ENCODE measurements around the gene SH3BP2. TPM values are rescaled to one million over a fixed set of nuclear protein-coding genes. Genes with fewer than 3 reads are reported as not detected.

SH3BP2 gene
- polyA plus RNA-seq, 3 donors = 19.1 to 478 (median 26.9) TPM

- Histone ChIP-seq H3K9me3 (replicated peaks in 1 of 2; ENCODE audit: control insufficient read depth in 1 of 2, insufficient read depth in 1 of 2, low read length in 2 of 2) (no peaks in the 10 kb centered on the region), H2AFZ (ENCODE audit: insufficient read depth, low read depth, low read length, poor library complexity, severe bottlenecking) (no peak overlapping the region), H3K27me3 (ENCODE audit: control insufficient read depth in 2 of 2, insufficient read depth in 2 of 2, low read length in 2 of 2) (no peaks in the 10 kb centered on the region), H3K4me3 (replicated peaks in 1 of 3; ENCODE audit: low read depth in 2 of 3, low read length in 3 of 3) (peak overlapping the region in 1 of 3 experiments; percentile 44), H3K4me1 (ENCODE audit: control insufficient read depth in 1 of 2, insufficient read depth in 2 of 2, low read length in 2 of 2) (peaks cover 92 to 96% of the 10 kb centered on the region in 2 donors), H3K79me2 (ENCODE audit: insufficient read depth, low read length) (peaks cover 95% of the 10 kb centered on the region), H4K20me1 (ENCODE audit: insufficient read depth, low read length) (peaks cover 87% of the 10 kb centered on the region), H3K27ac (ENCODE audit: low read depth in 1 of 2, low read length in 2 of 2) (peak overlapping the region; percentile 74 to 97), H3K36me3 (replicated peaks in 1 of 2; ENCODE audit: control insufficient read depth in 1 of 2, insufficient read depth in 2 of 2, low read length in 2 of 2) (peaks cover 51 to 61% of the 10 kb centered on the region in 2 donors), H3K9ac (ENCODE audit: insufficient read depth, low read length, poor library complexity, severe bottlenecking) (peak overlapping the region; percentile 52), H3K4me2 (replicated peaks; ENCODE audit: extremely low read depth, low read length, poor library complexity, severe bottlenecking) (peak overlapping the region; percentile 65)
- DNase-seq = no peak
- peaks cover 44 to 72% of the 10 kb centered on the region in 2 donors for H3K36me3 Mint-ChIP-seq
- peaks cover 80% of the 10 kb centered on the region for H3K4me1 Mint-ChIP-seq
- peak overlapping the region; percentile 55 to 83 for H3K4me3 Mint-ChIP-seq
- H3K9me3 Mint-ChIP-seq = no peaks in the 10 kb centered on the region
- no peak for TF ChIP-seq CTCF (IDR thresholded peaks at IDR 0.05)
- peak overlapping the region; percentile 85 to 98 (median 93) for H3K27ac Mint-ChIP-seq
- H3K27me3 Mint-ChIP-seq (ENCODE audit: low read depth in 3 of 3) = peaks cover 0 to 2% (median 2%) of the 10 kb centered on the region in 3 donors
- intact Hi-C loops (cut with micrococcal nuclease) = no loop called here
- WGBS (ENCODE audit: insufficient coverage) = 64% methylated on average over 8 of the region's 13 CpGs
Measured at GRCh38 chr4:2804973-2805501, 12.2 kb downstream of the SH3BP2 start.

GRCh38 chr4:2805712-2806389 is 13.0 kb downstream of the SH3BP2 start:
- Histone ChIP-seq H3K4me1 (ENCODE audit: control insufficient read depth in 1 of 2, insufficient read depth in 2 of 2, low read length in 2 of 2) (peaks cover 92 to 96% of the 10 kb centered on the region in 2 donors), H3K9ac (ENCODE audit: insufficient read depth, low read length, poor library complexity, severe bottlenecking) (peak overlapping the region; percentile 65), H3K27ac (ENCODE audit: low read depth in 1 of 2, low read length in 2 of 2) (peak overlapping the region; percentile 74 to 97)

More at GRCh38 chr4:2805712-2806389, 13.0 kb downstream of the SH3BP2 start:
- Histone ChIP-seq H3K4me3 (replicated peaks in 1 of 3; ENCODE audit: low read depth in 2 of 3, low read length in 3 of 3) (peak overlapping the region in 1 of 3 experiments; percentile 44), H3K4me2 (replicated peaks; ENCODE audit: extremely low read depth, low read length, poor library complexity, severe bottlenecking) (peak overlapping the region; percentile 65), H2AFZ (ENCODE audit: insufficient read depth, low read depth, low read length, poor library complexity, severe bottlenecking) (no peak overlapping the region), H3K79me2 (ENCODE audit: insufficient read depth, low read length) (peaks cover 95% of the 10 kb centered on the region), H4K20me1 (ENCODE audit: insufficient read depth, low read length) (peaks cover 88% of the 10 kb centered on the region), H3K9me3 (replicated peaks in 1 of 2; ENCODE audit: control insufficient read depth in 1 of 2, insufficient read depth in 1 of 2, low read length in 2 of 2) (no peaks in the 10 kb centered on the region), H3K27me3 (ENCODE audit: control insufficient read depth in 2 of 2, insufficient read depth in 2 of 2, low read length in 2 of 2) (no peaks in the 10 kb centered on the region), H3K36me3 (replicated peaks in 1 of 2; ENCODE audit: control insufficient read depth in 1 of 2, insufficient read depth in 2 of 2, low read length in 2 of 2) (peaks cover 51 to 63% of the 10 kb centered on the region in 2 donors)
- Mint-ChIP-seq H3K9me3 (no peaks in the 10 kb centered on the region), H3K4me3 (peak overlapping the region; percentile 55 to 83), H3K36me3 (peaks cover 44 to 74% of the 10 kb centered on the region in 2 donors), H3K27me3 (ENCODE audit: low read depth in 3 of 3) (peaks cover 0 to 2% (median 2%) of the 10 kb centered on the region in 3 donors), H3K27ac (peak overlapping the region; percentile 79 to 98 (median 91)), H3K4me1 (peaks cover 85% of the 10 kb centered on the region)
- WGBS (ENCODE audit: insufficient coverage) = 36% methylated on average over 15 of the region's 20 CpGs
- DNase-seq = no peak
- TF ChIP-seq CTCF (IDR thresholded peaks at IDR 0.05) = no peak
- intact Hi-C loops (cut with micrococcal nuclease) = no loop called here
